ENCODE results near the gene TNFRSF1A.

TNFRSF1A gene

DNA sequence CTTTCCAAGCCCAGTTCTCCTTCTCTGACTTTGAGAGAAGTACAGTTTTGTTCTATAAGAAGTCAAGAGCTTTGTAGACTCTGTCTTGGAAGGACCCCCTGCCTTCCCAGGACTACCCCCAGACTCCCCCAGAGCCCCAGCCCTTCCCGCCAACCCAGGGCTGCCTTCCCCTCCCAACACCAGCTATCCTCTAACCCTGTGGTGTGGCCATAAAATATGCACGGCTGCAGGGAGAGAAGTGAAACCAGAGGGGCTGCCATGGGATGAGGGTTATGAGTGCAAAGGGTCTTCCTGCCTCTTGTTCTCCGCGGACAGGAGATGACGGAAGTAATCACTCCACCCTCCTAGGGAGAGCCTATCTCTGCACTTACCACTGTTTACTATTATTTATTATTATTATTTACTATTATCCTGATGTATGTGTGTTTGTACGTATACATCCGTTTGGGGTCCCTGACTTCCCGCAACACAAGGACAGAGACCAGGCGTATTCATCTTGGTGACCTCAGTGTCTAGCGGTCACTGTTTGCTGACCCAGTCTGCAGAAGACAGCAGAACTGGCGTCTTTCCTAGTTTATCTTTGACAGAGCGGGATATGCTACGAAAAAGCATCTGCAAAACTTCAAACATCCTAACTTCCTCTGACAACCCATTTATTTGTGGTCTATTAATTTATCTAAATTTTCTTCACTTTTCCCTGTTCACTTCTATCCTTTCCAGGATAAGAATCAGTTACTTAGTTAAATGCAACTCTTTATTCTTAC, 37.0 kb upstream of the TNFRSF1A start:
- TF ChIP-seq, protein P1, sequence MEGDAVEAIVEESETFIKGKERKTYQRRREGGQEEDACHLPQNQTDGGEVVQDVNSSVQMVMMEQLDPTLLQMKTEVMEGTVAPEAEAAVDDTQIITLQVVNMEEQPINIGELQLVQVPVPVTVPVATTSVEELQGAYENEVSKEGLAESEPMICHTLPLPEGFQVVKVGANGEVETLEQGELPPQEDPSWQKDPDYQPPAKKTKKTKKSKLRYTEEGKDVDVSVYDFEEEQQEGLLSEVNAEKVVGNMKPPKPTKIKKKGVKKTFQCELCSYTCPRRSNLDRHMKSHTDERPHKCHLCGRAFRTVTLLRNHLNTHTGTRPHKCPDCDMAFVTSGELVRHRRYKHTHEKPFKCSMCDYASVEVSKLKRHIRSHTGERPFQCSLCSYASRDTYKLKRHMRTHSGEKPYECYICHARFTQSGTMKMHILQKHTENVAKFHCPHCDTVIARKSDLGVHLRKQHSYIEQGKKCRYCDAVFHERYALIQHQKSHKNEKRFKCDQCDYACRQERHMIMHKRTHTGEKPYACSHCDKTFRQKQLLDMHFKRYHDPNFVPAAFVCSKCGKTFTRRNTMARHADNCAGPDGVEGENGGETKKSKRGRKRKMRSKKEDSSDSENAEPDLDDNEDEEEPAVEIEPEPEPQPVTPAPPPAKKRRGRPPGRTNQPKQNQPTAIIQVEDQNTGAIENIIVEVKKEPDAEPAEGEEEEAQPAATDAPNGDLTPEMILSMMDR (IDR thresholded peaks at IDR 0.05; ENCODE audit: low read depth, low read length, missing control alignments) = no peak
- no peak overlapping the region for H3K4me3 ChIP-seq (ENCODE audit: low read depth, low read length)
- DNase-seq (ENCODE audit: low read depth) = no peak
- in situ Hi-C loops (cut with HindIII; ENCODE audit: low sequenced_read_pairs) = no loop called here

DNA sequence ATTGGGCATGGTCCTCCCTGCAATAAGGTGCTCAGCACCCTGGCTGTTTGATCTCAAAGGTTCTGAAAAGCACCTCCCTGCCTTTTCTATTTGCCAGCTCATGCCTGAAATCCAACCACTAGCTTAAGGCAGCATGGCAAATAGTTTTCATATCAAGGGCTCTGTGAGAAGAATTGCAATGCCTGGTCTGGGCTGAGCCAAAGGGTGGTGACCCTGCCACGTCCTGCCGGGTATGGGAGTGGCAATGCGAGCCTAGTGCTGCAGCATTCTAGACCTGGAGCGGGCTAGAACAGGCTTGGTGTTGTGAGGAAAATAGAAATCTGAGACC, 35.8 kb upstream of the TNFRSF1A start:
- TF ChIP-seq, protein P1 (IDR thresholded peaks at IDR 0.05; ENCODE audit: low read depth, low read length, missing control alignments) = no peak
- in situ Hi-C loops (cut with HindIII; ENCODE audit: low sequenced_read_pairs) = no loop called here
- no peak overlapping the region for H3K4me3 ChIP-seq (ENCODE audit: low read depth, low read length)
- no peak for DNase-seq (ENCODE audit: low read depth)

DNA sequence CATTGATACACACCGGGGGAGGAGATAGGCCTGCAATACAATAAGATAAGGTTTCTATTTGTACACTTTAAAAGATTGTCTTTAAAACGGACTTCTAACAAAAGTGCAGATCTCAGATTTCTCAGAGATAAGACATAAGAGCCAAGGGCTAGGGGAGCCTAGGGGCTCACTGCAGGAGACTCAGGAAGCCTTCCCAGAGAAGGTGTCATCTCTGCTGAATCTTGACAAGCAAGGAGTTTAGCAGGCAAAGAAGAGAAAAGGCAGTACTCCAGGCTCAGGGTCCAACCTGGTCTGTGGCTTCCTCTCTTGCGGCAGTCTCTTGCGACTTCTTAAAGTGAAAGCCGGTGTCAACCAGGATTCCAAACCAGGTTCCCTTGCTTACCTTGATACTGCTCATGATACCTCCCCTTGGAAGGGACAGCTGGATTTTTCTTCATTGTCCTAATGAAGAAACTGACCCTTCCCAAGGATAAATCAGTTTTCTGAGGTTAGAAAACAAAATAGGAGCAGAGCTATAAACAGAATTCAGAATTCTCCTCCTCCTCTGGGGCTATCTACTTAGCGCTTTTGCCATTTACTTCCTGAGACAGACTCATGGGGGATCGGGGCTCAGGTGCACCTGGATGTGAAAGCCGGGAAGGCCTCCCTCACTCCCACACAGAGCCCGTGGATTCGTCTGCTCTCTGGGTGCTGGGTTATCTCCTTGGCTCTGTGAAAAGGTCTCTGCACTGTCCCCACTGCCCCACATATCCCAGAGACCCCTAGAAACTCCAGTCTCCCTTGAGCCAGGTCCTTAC, 35.2 kb upstream of the TNFRSF1A start:
- in situ Hi-C loops (cut with HindIII; ENCODE audit: low sequenced_read_pairs) = no loop called here

DNA sequence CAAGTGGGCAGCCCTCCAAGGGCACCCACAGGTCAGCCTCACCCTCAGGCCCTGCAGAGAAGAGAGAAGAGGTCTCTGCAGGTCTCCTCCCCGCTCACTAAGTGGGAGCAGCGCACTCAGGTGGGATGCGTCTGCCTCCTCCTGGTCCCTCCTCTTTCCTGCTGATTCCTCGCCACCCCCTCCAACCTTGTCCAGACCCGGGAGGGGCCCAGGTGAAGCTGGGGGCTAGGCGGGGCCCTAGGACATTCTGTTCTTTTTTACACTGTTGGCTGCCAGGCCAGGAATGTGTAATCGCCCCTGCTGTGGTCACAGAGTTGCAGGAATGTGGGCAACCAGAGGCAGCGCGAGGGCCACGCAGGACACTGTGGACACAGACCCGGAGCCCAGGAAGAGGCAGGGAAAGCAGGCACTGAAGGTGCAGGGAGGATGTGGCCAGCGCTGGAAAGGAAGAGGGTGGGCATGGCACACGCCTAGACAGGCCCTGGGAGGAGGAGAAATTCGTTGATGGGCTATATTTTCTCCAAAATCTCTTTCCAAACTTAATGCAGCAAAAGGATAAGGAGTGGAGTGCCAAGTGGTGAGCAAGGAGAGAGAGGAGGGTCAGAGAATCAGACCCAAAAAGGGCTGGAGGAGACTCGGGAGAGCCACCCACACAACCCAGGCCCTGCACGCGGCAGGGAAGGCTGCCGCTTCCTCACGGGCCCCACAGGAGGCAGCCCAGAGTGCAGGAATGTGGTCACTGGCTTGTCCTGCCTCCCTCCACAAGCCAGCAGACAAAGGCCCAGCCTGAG, 34.4 kb upstream of the TNFRSF1A start:
- TF ChIP-seq, protein P1 (IDR thresholded peaks at IDR 0.05; ENCODE audit: low read depth, low read length, missing control alignments) = peak; percentile 40
- H3K4me3 ChIP-seq (ENCODE audit: low read depth, low read length) = no peak overlapping the region

More for the DNA sequence above, 35.2 kb upstream of the TNFRSF1A start:
- H3K4me3 ChIP-seq (ENCODE audit: low read depth, low read length) = no peak overlapping the region
- DNase-seq (ENCODE audit: low read depth) = no peak
- TF ChIP-seq, protein P1 (IDR thresholded peaks at IDR 0.05; ENCODE audit: low read depth, low read length, missing control alignments) = no peak

DNA sequence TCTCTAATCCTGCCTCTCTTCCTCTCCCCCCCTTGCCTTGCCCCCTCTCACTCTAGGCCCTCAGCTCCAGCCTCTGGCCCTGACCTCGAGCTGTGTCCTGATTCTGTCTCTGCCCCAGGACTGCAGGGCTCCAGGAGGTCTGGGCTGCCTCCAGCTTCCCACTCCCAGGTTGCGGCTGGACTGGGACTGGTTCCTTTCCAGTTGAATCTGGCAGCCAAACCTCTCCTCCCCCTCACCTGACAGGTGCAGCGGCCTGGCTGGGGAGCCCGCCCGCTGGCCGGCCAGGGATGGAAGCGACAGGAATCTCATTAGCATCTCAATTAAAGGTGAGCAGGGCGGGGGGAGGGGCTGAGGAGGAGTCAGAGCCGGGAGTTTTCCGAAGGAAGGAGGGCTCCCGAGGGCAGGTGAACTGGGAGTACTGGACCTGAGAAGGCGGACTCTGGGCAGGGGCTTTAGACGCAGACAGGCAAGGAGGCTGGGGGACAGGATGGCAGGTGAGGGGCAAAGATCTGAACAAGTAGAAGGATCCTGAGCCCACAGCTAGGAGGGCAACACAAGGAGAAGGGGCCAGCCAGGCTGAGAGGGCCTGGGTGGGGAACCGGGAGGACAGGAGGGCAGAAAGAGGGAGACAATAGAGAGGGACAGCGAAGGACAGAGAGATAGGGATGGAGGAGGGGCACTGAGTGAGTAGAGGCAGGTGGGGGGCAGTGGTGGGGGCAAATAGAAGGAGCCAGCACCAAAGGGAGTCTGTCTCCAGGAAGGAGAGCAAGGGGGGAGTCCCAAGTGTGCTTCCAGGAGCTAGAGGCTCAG, 33.6 kb upstream of the TNFRSF1A start, which contains the start of gene SCNN1A:
Gene SCNN1A, minus strand, starts transcription at position 295 of the 810 bp plus-strand sequence. CDS start 780 bp downstream, outside the sequence.
- TF ChIP-seq, protein P1 (IDR thresholded peaks at IDR 0.05; ENCODE audit: low read depth, low read length, missing control alignments) = no peak
- in situ Hi-C loops (cut with HindIII; ENCODE audit: low sequenced_read_pairs) = no loop called here
- no peak within 1 kb of the TSS for H3K4me3 ChIP-seq (ENCODE audit: low read depth, low read length)
- no peak for DNase-seq (ENCODE audit: low read depth)

More for the DNA sequence above, 34.4 kb upstream of the TNFRSF1A start:
- DNase-seq (ENCODE audit: low read depth) = no peak
- in situ Hi-C loops (cut with HindIII; ENCODE audit: low sequenced_read_pairs) = no loop called here

All from astrocyte of the cerebellum (primary cell).